ENCODE results near the gene ADAMTS2.

Gene ADAMTS2

DNA sequence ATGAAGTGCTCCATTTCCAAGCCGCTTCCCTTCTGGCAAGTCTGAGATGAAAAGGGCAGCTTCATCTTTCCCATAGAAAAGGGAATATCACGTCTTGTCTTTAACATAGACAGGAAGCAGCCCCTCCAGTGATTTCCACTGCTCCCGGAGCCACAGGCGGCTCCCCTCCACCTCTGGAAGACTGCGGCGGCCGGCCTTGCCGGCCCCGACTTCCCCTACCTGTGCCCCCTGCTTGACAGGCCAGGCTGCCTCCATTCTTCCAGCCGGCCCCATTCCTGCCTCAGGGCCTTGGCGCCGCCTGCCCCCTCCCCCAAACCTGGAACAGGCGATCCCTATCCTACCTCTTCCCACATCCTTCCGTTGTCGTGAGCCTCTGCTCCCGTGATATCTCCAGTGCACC, 143.3 kb downstream of the ADAMTS2 start:
- H3K27ac ChIP-seq (ENCODE audit: low read length), result no peak overlapping the region
- no peak overlapping the region for H2AFZ ChIP-seq (ENCODE audit: low read depth, low read length)
- TF ChIP-seq, protein P1, sequence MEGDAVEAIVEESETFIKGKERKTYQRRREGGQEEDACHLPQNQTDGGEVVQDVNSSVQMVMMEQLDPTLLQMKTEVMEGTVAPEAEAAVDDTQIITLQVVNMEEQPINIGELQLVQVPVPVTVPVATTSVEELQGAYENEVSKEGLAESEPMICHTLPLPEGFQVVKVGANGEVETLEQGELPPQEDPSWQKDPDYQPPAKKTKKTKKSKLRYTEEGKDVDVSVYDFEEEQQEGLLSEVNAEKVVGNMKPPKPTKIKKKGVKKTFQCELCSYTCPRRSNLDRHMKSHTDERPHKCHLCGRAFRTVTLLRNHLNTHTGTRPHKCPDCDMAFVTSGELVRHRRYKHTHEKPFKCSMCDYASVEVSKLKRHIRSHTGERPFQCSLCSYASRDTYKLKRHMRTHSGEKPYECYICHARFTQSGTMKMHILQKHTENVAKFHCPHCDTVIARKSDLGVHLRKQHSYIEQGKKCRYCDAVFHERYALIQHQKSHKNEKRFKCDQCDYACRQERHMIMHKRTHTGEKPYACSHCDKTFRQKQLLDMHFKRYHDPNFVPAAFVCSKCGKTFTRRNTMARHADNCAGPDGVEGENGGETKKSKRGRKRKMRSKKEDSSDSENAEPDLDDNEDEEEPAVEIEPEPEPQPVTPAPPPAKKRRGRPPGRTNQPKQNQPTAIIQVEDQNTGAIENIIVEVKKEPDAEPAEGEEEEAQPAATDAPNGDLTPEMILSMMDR (IDR thresholded peaks at IDR 0.05; ENCODE audit: borderline replicate concordance, extremely low read depth, low read length, poor library complexity, severe bottlenecking), result no peak
- no peak for TF ChIP-seq EZH2 (IDR thresholded peaks at IDR 0.05; ENCODE audit: borderline replicate concordance, low read depth, low read length, severe bottlenecking)
- ATAC-seq (ENCODE audit: insufficient read depth, low read depth) (no peak), DNase-seq (no peak)
- no peaks in the 10 kb centered on the region for H4K20me1 ChIP-seq (ENCODE audit: insufficient read depth, low read length)
- H3K36me3 ChIP-seq (ENCODE audit: insufficient read depth, low read length), result no peaks in the 10 kb centered on the region
- no peak overlapping the region for H3K4me2 ChIP-seq (ENCODE audit: insufficient read depth, low read length)
- no peak overlapping the region for H3K9ac ChIP-seq (ENCODE audit: low read depth, low read length)
- no peaks in the 10 kb centered on the region for H3K9me3 ChIP-seq (ENCODE audit: insufficient read depth, low read length, severe bottlenecking)
- H3K4me1 ChIP-seq (ENCODE audit: insufficient read depth, low read length), result no peaks in the 10 kb centered on the region
- H3K4me3 ChIP-seq (ENCODE audit: low read depth in 1 of 2, low read length in 2 of 2), result no peak overlapping the region
- no peaks in the 10 kb centered on the region for H3K79me2 ChIP-seq (ENCODE audit: insufficient read depth, low read length)
- H3K27me3 ChIP-seq (ENCODE audit: insufficient read depth, low read length, poor library complexity), result no peaks in the 10 kb centered on the region

DNA sequence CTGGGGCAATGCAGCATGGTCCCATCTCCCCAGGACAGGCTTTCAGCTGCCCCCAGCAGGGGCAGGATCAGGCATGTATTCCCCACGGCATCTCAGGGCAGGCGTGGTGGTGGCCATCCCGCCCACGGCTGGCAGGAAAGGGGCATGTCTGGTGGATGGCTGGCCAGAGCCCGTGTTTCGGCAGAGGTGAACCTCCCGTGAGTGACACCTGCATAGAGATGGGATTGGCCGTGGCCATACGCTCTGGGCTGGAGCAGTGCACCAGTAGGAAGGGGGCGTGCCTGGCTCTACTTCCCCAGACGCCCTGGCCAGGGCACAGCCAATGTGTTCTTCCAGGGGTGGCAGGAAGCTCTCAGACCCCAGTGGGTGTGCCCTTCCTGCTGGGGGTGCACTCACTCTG, 146.0 kb downstream of the ADAMTS2 start:
- Histone ChIP-seq H3K36me3 (ENCODE audit: insufficient read depth, low read length) (no peaks in the 10 kb centered on the region), H3K4me3 (ENCODE audit: low read depth in 1 of 2, low read length in 2 of 2) (no peak overlapping the region), H3K79me2 (ENCODE audit: insufficient read depth, low read length) (no peaks in the 10 kb centered on the region), H2AFZ (ENCODE audit: low read depth, low read length) (no peak overlapping the region), H3K27me3 (ENCODE audit: insufficient read depth, low read length, poor library complexity) (no peaks in the 10 kb centered on the region), H3K4me2 (ENCODE audit: insufficient read depth, low read length) (no peak overlapping the region), H4K20me1 (ENCODE audit: insufficient read depth, low read length) (no peaks in the 10 kb centered on the region), H3K27ac (ENCODE audit: low read length) (no peak overlapping the region), H3K9ac (ENCODE audit: low read depth, low read length) (no peak overlapping the region), H3K9me3 (ENCODE audit: insufficient read depth, low read length, severe bottlenecking) (no peaks in the 10 kb centered on the region), H3K4me1 (ENCODE audit: insufficient read depth, low read length) (no peaks in the 10 kb centered on the region)
- no peak for DNase-seq
- TF ChIP-seq, protein P1 (IDR thresholded peaks at IDR 0.05; ENCODE audit: borderline replicate concordance, extremely low read depth, low read length, poor library complexity, severe bottlenecking), result no peak
- TF ChIP-seq EZH2 (IDR thresholded peaks at IDR 0.05; ENCODE audit: borderline replicate concordance, low read depth, low read length, severe bottlenecking), result no peak
- ATAC-seq (ENCODE audit: insufficient read depth, low read depth), result no peak

DNA sequence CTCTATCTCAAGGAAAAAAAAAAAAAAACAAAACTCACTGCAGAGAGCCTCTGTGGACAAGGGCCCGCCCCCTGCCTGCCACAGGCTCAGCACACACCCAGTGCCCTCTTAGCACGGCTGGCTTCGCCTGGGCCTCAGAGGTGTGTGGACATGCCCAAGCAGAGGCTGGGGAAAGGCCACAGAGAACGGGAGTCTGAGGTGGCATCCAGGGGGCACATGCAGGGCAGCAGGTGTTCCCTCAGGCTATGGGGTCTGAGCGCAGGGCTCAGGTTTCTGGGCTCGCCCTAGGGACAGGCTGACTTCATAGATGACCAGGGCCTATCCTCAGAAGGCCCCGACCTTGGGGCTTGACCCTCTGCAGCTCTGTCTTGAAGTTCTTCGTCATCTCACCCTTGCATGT, 146.4 kb downstream of the ADAMTS2 start:
- Histone ChIP-seq H4K20me1 (ENCODE audit: insufficient read depth, low read length) (no peaks in the 10 kb centered on the region), H3K79me2 (ENCODE audit: insufficient read depth, low read length) (no peaks in the 10 kb centered on the region), H3K9me3 (ENCODE audit: insufficient read depth, low read length, severe bottlenecking) (no peaks in the 10 kb centered on the region), H3K4me3 (ENCODE audit: low read depth in 1 of 2, low read length in 2 of 2) (no peak overlapping the region), H3K36me3 (ENCODE audit: insufficient read depth, low read length) (no peaks in the 10 kb centered on the region), H3K27me3 (ENCODE audit: insufficient read depth, low read length, poor library complexity) (no peaks in the 10 kb centered on the region), H3K27ac (ENCODE audit: low read length) (no peak overlapping the region), H3K4me1 (ENCODE audit: insufficient read depth, low read length) (no peaks in the 10 kb centered on the region), H3K4me2 (ENCODE audit: insufficient read depth, low read length) (no peak overlapping the region), H2AFZ (ENCODE audit: low read depth, low read length) (no peak overlapping the region), H3K9ac (ENCODE audit: low read depth, low read length) (no peak overlapping the region)
- ATAC-seq (ENCODE audit: insufficient read depth, low read depth) (no peak), DNase-seq (no peak)
- TF ChIP-seq EZH2 (IDR thresholded peaks at IDR 0.05; ENCODE audit: borderline replicate concordance, low read depth, low read length, severe bottlenecking), result no peak

DNA sequence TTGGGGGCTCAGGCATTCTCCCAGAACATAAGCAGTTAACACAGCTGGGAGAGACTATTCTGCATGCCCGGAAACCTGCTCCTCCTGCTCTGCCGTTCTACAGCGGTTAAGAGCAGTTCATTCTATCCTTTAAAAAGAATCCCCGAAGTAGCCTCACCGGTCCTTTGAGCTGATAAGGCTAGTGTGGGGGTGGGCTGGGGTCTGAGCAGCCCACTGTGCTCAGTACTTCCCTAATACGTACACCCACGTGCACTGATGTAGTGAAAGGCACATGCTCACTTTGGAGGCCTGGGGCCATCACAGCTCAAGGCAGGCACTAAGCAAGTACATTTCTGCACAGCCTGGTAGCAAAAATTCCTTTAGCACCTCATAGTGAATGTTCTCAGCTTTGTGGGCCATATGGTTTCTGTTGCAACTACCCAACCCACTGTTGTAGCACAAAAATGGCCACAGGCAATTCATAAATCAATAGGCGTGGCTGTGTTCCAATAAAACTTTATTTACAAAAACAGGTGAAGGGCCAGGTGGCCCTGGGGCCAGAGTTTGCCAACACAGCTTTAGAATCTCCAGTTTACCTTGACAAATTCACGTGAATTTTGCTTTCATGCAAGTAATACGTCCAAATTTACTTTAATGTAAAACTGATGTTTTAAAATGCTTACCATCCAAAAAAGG, 148.7 kb downstream of the ADAMTS2 start:
- Histone ChIP-seq H3K4me1 (ENCODE audit: insufficient read depth, low read length) (no peaks in the 10 kb centered on the region), H3K9ac (ENCODE audit: low read depth, low read length) (no peak overlapping the region), H3K9me3 (ENCODE audit: insufficient read depth, low read length, severe bottlenecking) (no peaks in the 10 kb centered on the region), H2AFZ (ENCODE audit: low read depth, low read length) (no peak overlapping the region), H3K36me3 (ENCODE audit: insufficient read depth, low read length) (no peaks in the 10 kb centered on the region), H3K79me2 (ENCODE audit: insufficient read depth, low read length) (no peaks in the 10 kb centered on the region), H4K20me1 (ENCODE audit: insufficient read depth, low read length) (no peaks in the 10 kb centered on the region; the same call in 1 of the 2 replicates), H3K27ac (ENCODE audit: low read length) (no peak overlapping the region), H3K4me2 (ENCODE audit: insufficient read depth, low read length) (no peak overlapping the region), H3K27me3 (ENCODE audit: insufficient read depth, low read length, poor library complexity) (no peaks in the 10 kb centered on the region), H3K4me3 (ENCODE audit: low read depth in 1 of 2, low read length in 2 of 2) (no peak overlapping the region)
- no peak for TF ChIP-seq EZH2 (IDR thresholded peaks at IDR 0.05; ENCODE audit: borderline replicate concordance, low read depth, low read length, severe bottlenecking)
- ATAC-seq (ENCODE audit: insufficient read depth, low read depth) (no peak), DNase-seq (no peak)

Data from DND-41 (cell line).